ENCODE results near the gene ETV6. TPM values are rescaled to one million over a fixed set of nuclear protein-coding genes. Genes with fewer than 3 reads are reported as not detected.

Gene ETV6
- total and polyA plus RNA-seq, 2 of the 8 experiments (the other 6 are each of a cell fraction or from before 2014, with no cell fraction given) = 5.5 to 23.9 TPM

DNA sequence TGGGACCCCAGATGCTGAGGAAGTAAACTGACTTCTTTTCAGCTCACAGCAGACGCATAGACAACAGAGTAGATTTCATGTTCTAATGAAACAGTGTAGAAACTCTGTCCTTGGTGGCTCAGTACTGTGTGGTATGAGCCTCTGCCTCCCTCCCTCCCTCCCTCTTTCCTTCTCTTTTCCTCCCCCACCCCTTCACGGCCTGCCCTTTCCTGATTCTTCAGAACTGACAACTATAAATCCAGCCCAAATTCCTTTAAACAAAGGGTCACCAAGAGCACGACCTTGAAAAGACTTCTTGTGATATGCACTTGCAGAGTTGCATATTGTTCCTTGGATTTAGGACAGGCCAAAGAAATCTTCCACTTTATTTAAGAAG, 164.0 kb downstream of the ETV6 start:
- Histone ChIP-seq H4K91ac (replicated peaks; ENCODE audit: insufficient read length, low read length) (no peak overlapping the region), H3K4me3 (ENCODE audit: extremely low read depth in 1 of 4, insufficient read depth in 2 of 4, low read depth in 3 of 4, low read length in 4 of 4) (peak overlapping the region in 1 of 4 experiments; percentile 43; a peak in 2 of 8 replicates), H3K79me2 (ENCODE audit: control insufficient read depth in 1 of 2, insufficient read depth in 2 of 2, low read length in 2 of 2) (no peaks in the 10 kb centered on the region), H3K27me3 (replicated peaks in 1 of 4; ENCODE audit: control insufficient read depth in 3 of 4, extremely low read depth in 1 of 4, insufficient read depth in 3 of 4, low read length in 3 of 4) (no peaks in the 10 kb centered on the region), H2BK120ac (replicated peaks; ENCODE audit: low read depth, low read length) (no peak overlapping the region), H3K9me3 (ENCODE audit: insufficient read depth in 2 of 2, low read depth in 1 of 2, low read length in 1 of 2) (no peaks in the 10 kb centered on the region), H3K23me2 (ENCODE audit: low read depth, low read length) (no peaks in the 10 kb centered on the region), H2BK12ac (ENCODE audit: low read depth, low read length) (peak overlapping the region; percentile 77; the same call in 1 of the 2 replicates), H3K4me2 (ENCODE audit: insufficient read depth in 1 of 2, low read depth in 2 of 2, low read length in 2 of 2) (peak overlapping the region; percentile 50 to 60), H2BK5ac (ENCODE audit: low read depth, low read length) (peak overlapping the region; percentile 54; the same call in 1 of the 2 replicates), H4K20me1 (replicated peaks in 1 of 2; ENCODE audit: control insufficient read depth in 1 of 2, insufficient read depth in 2 of 2, low read length in 2 of 2) (no peaks in the 10 kb centered on the region), H3K9ac (replicated peaks in 1 of 4; ENCODE audit: extremely low read depth in 1 of 4, low read depth in 3 of 4, low read length in 3 of 4) (no peak overlapping the region; a peak in 1 of 7 replicates), H2BK15ac (ENCODE audit: low read length) (no peak overlapping the region; the same call in 1 of the 2 replicates), H3K23ac (ENCODE audit: insufficient read length) (no peak overlapping the region), H4K5ac (ENCODE audit: insufficient read length, low read depth, low read length) (no peak overlapping the region), H2BK20ac (ENCODE audit: low read length) (0 out of 2 replicates have a peak overlapping the region, but pooled peaks have one; percentile 1), H3K27ac (ENCODE audit: low read depth, low read length) (no peak overlapping the region; the same call in 1 of the 2 replicates), H3K4ac (replicated peaks; ENCODE audit: insufficient read length, low read depth, low read length) (no peak overlapping the region), H3K18ac (ENCODE audit: extremely low read depth, low read length) (peak overlapping the region; percentile 74; the same call in 1 of the 2 replicates), H3K36me3 (ENCODE audit: control insufficient read depth in 2 of 4, insufficient read depth in 4 of 4, low read length in 3 of 4) (no peaks in the 10 kb centered on the region), H2AK5ac (ENCODE audit: low read depth, low read length) (no peak overlapping the region), H3K56ac (replicated peaks; ENCODE audit: insufficient read length, low read depth, low read length) (no peak overlapping the region), H3K14ac (ENCODE audit: insufficient read length) (no peak overlapping the region), H3K4me1 (replicated peaks in 1 of 4; ENCODE audit: control insufficient read depth in 3 of 4, insufficient read depth in 4 of 4, low read length in 3 of 4) (peaks cover 7 to 32% (median 22%) of the 10 kb centered on the region in 4 experiments), H3K79me1 (ENCODE audit: low read depth, low read length) (no peaks in the 10 kb centered on the region; the same call in 1 of the 2 replicates), H4K8ac (ENCODE audit: extremely low read depth, insufficient read depth, low read length) (no peak overlapping the region), H2AFZ (ENCODE audit: low read length) (no peak overlapping the region)
- CTCF ChIA-PET (ENCODE audit: partially characterized antibody) = interaction anchor here (0.9 to 1.7 kb wide), 7 partner anchors 35 to 220 kb away, joined by 3 to 7 read pairs (median 5); no protein-coding TSS in a partner anchor
- POLR2A ChIA-PET (ENCODE audit: partially characterized antibody) = interaction anchor here (0.8 to 2.1 kb wide), 6 partner anchors 9 to 642 kb away, joined by 3 to 4 read pairs (median 4); no protein-coding TSS in a partner anchor
- WGBS, 2 experiments (ENCODE audit: extremely low coverage in 1 of 2, insufficient coverage in 1 of 2, insufficient read length in 1 of 2, insufficient replicate concordance in 2 of 2, low coverage in 1 of 2, low lambda C conversion rate in 2 of 2, missing lambda C conversion rate in 1 of 2) = 10% methylated on average over 3 of the region's 3 CpGs; no CpG with 5 or more reads in 1 of the 2 experiments
- DNase-seq (ENCODE audit: low read depth in 1 of 2, low spot score in 2 of 2) (no peak), FAIRE-seq (no peak)
- TF ChIP-seq HDAC2 (IDR thresholded peaks at IDR 0.05; ENCODE audit: borderline replicate concordance in 1 of 2, low read depth in 2 of 2, low read length in 2 of 2) = no peak
- TF ChIP-seq, protein P1, sequence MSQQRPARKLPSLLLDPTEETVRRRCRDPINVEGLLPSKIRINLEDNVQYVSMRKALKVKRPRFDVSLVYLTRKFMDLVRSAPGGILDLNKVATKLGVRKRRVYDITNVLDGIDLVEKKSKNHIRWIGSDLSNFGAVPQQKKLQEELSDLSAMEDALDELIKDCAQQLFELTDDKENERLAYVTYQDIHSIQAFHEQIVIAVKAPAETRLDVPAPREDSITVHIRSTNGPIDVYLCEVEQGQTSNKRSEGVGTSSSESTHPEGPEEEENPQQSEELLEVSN (IDR thresholded peaks at IDR 0.05) = no peak
- no peak for TF ChIP-seq TEAD4 (IDR thresholded peaks at IDR 0.05; ENCODE audit: low read depth, low read length)
- TF ChIP-seq, protein P2, sequence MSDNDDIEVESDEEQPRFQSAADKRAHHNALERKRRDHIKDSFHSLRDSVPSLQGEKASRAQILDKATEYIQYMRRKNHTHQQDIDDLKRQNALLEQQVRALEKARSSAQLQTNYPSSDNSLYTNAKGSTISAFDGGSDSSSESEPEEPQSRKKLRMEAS (IDR thresholded peaks at IDR 0.05) = no peak
- TF ChIP-seq CHD2 (IDR thresholded peaks at IDR 0.05; ENCODE audit: low read length) = no peak
- no peak for TF ChIP-seq NANOG (IDR thresholded peaks at IDR 0.05; ENCODE audit: insufficient read depth, low read depth, low read length, poor library complexity, severe bottlenecking)
- TF ChIP-seq SIX5 (IDR thresholded peaks at IDR 0.05; ENCODE audit: low read depth, low read length) = no peak
- TF ChIP-seq KDM1A (IDR thresholded peaks at IDR 0.05; ENCODE audit: borderline replicate concordance, low read length) = no peak
- no peak for TF ChIP-seq BRCA1 (IDR thresholded peaks at IDR 0.05; ENCODE audit: low read depth, low read length)
- TF ChIP-seq POU5F1 (IDR thresholded peaks at IDR 0.05; ENCODE audit: low read depth, low read length) = no peak
- no peak for TF ChIP-seq SIRT6 (IDR thresholded peaks at IDR 0.05; ENCODE audit: low read length)
- no peak for TF ChIP-seq SRF (IDR thresholded peaks at IDR 0.05; ENCODE audit: low read depth, low read length)
- TF ChIP-seq BACH1 (IDR thresholded peaks at IDR 0.05; ENCODE audit: low read length) = no peak
- TF ChIP-seq SP1 (IDR thresholded peaks at IDR 0.05; ENCODE audit: low read depth, low read length) = no peak

Measured in H1 (cell line).